HepG2 (cell line): Measurements from ENCODE around the gene SPHK1. TPM values are rescaled to one million over a fixed set of nuclear protein-coding genes. Genes with fewer than 3 reads are reported as not detected.

Experiments used
- ARNT2 ChIP-seq: sonication (generic); formaldehyde crosslinking; IDR thresholded peaks from 2 replicates; pipeline ENCODE4 v1.8.0; 2022; ENCODE audit warnings: mild to moderate bottlenecking, low read depth, missing genetic modification reagents, moderate library complexity
- ATF7-NPFF ChIP-seq: sonication (generic); formaldehyde crosslinking; IDR thresholded peaks from 2 replicates; pipeline ENCODE4 v1.8.1; 2023; ENCODE audit warnings: mild to moderate bottlenecking, low read depth, missing genetic modification reagents, moderate library complexity
- BORCS8-MEF2B ChIP-seq: sonication (generic); formaldehyde crosslinking; IDR thresholded peaks from 2 replicates; pipeline ENCODE4 v1.8.0; 2022; ENCODE audit warnings: mild to moderate bottlenecking, missing genetic modification reagents
- CAMTA2 ChIP-seq: sonication (generic); formaldehyde crosslinking; IDR thresholded peaks from 2 replicates; pipeline ENCODE4 v1.4.0; 2020; ENCODE audit warnings: mild to moderate bottlenecking, missing genetic modification reagents, borderline replicate concordance
- CENPX ChIP-seq: sonication (generic); formaldehyde crosslinking; IDR thresholded peaks from 2 replicates; pipeline ENCODE4 v1.9.0; 2021; ENCODE audit warnings: mild to moderate bottlenecking, missing genetic modification reagents, moderate library complexity
- ELK4 ChIP-seq: sonication (generic); formaldehyde crosslinking; IDR thresholded peaks from 2 replicates; pipeline ENCODE4 v1.9.0; 2021; ENCODE audit warnings: missing genetic modification reagents, borderline replicate concordance
- FOXK2 ChIP-seq: fragments of 450-650 bp; IDR thresholded peaks from 2 replicates; pipeline ENCODE4 v1.6.1; 2016
- FOXM1 ChIP-seq: sonication (generic); formaldehyde crosslinking; IDR thresholded peaks from 2 replicates; pipeline ENCODE4 v1.5.0; 2020; ENCODE audit warnings: missing genetic modification reagents
- MIER3 ChIP-seq: IDR thresholded peaks from 2 replicates; pipeline ENCODE4 v1.6.1; 2016; ENCODE audit warnings: missing compliant biosample characterization, borderline replicate concordance
- MLLT10 ChIP-seq: sonication (generic); formaldehyde crosslinking; IDR thresholded peaks from 2 replicates; pipeline ENCODE4 v1.4.0; 2020; ENCODE audit warnings: missing genetic modification reagents
- PHF8 ChIP-seq: sonication (generic); formaldehyde crosslinking; IDR thresholded peaks from 2 replicates; pipeline ENCODE4 v1.5.0; 2020; ENCODE audit warnings: missing genetic modification reagents
- SALL1 ChIP-seq: sonication (generic); formaldehyde crosslinking; IDR thresholded peaks from 2 replicates; pipeline ENCODE4 v1.8.0; 2022; ENCODE audit warnings: mild to moderate bottlenecking, missing genetic modification reagents
- SALL2 ChIP-seq: sonication (generic); formaldehyde crosslinking; IDR thresholded peaks from 2 replicates; pipeline ENCODE4 v1.8.1; 2023; ENCODE audit warnings: mild to moderate bottlenecking, missing genetic modification reagents, inconsistent platforms
- SMAD3 ChIP-seq: sonication (generic); formaldehyde crosslinking; IDR thresholded peaks from 2 replicates; pipeline ENCODE4 v1.4.0; 2020; ENCODE audit warnings: missing genetic modification reagents
- SNAPC5 ChIP-seq: sonication (generic); formaldehyde crosslinking; IDR thresholded peaks from 2 replicates; pipeline ENCODE4 v1.8.1; 2023; ENCODE audit warnings: mild to moderate bottlenecking, missing genetic modification reagents, borderline replicate concordance
- SP1 ChIP-seq, 2 experiments: fragments of 450-650 bp in 1 of 2; sonication (generic) in 1 of 2; formaldehyde crosslinking in 1 of 2; IDR thresholded peaks; 2 replicates each; pipeline versions ENCODE4 v1.4.0 to v1.6.1; 2016 to 2020; ENCODE audit warnings: missing genetic modification reagents in 1 of 2
- TARDBP ChIP-seq: sonication (generic); formaldehyde crosslinking; IDR thresholded peaks from 2 replicates; pipeline ENCODE4 v1.8.0; 2022; ENCODE audit warnings: mild to moderate bottlenecking, missing genetic modification reagents
- TBX3 ChIP-seq: fragments of 450-650 bp; IDR thresholded peaks from 2 replicates; pipeline ENCODE4 v1.6.1; 2017; ENCODE audit warnings: antibody characterized with exemption, mild to moderate bottlenecking, inconsistent platforms, borderline replicate concordance
- TEF ChIP-seq: sonication (generic); formaldehyde crosslinking; IDR thresholded peaks from 2 replicates; pipeline ENCODE4 v1.5.0; 2020; ENCODE audit warnings: missing genetic modification reagents
- ZNF10 ChIP-seq: sonication (generic); formaldehyde crosslinking; IDR thresholded peaks from 2 replicates; pipeline ENCODE4 v1.4.0; 2020; ENCODE audit warnings: mild to moderate bottlenecking, low read depth, missing genetic modification reagents, borderline replicate concordance
- ZNF138 ChIP-seq: sonication (generic); formaldehyde crosslinking; IDR thresholded peaks from 2 replicates; pipeline ENCODE4 v1.5.0; 2020; ENCODE audit warnings: mild to moderate bottlenecking, low read depth, missing genetic modification reagents
- ZNF18 ChIP-seq: sonication (generic); formaldehyde crosslinking; IDR thresholded peaks from 2 replicates; pipeline ENCODE4 v1.8.0; 2022; ENCODE audit warnings: mild to moderate bottlenecking, missing genetic modification reagents; ENCODE audit not compliant: insufficient replicate concordance
- ZNF350 ChIP-seq: sonication (generic); formaldehyde crosslinking; IDR thresholded peaks from 2 replicates; pipeline ENCODE4 v1.4.0; 2020; ENCODE audit warnings: mild to moderate bottlenecking, low read depth, missing genetic modification reagents, borderline replicate concordance
- ZNF382 ChIP-seq: sonication (generic); formaldehyde crosslinking; IDR thresholded peaks from 2 replicates; pipeline ENCODE4 v1.5.0; 2020; ENCODE audit warnings: missing genetic modification reagents, mild to moderate bottlenecking, borderline replicate concordance
- ZNF501 ChIP-seq: sonication (generic); formaldehyde crosslinking; IDR thresholded peaks from 2 replicates; pipeline ENCODE4 v1.5.1; 2020; ENCODE audit warnings: mild to moderate bottlenecking, moderate library complexity, missing genetic modification reagents
- ZNF512 ChIP-seq: sonication (generic); formaldehyde crosslinking; IDR thresholded peaks from 2 replicates; pipeline ENCODE4 v1.4.0; 2020; ENCODE audit warnings: mild to moderate bottlenecking, missing genetic modification reagents
- ZNF556 ChIP-seq: sonication (generic); formaldehyde crosslinking; IDR thresholded peaks from 2 replicates; pipeline ENCODE4 v1.4.0; 2020; ENCODE audit warnings: mild to moderate bottlenecking, missing genetic modification reagents, borderline replicate concordance
- polyA plus RNA-seq, 8 experiments: library from polyadenylated mRNA; depleted of rRNA in 3 of 8; stranded (reverse) in 7 of 8; unstranded in 1 of 8; fragments of >200 nt; fragmentation: Illumina TruSeq in 4 of 8; extraction: Trizol in 4 of 8; gene quantifications; 2 replicates each; pipeline versions ENCODE4 v1.2.1 to v1.2.3, GENCODE V29; 2011 to 2016; ENCODE audit warnings: low read depth in 4 of 8, missing spikeins in 1 of 8, mixed read lengths in 1 of 8; ENCODE audit not compliant: insufficient read depth in 1 of 8
- total RNA-seq, 5 experiments: library from RNA; depleted of rRNA; stranded (reverse); fragments of >200 nt; fragmentation: Illumina TruSeq; extraction: Trizol; gene quantifications; 2 replicates each; pipeline ENCODE4 v1.2.3, GENCODE V29; 2016; ENCODE audit warnings: low read depth in 1 of 5

The SPHK1 gene
- total and polyA plus RNA-seq, 2 of the 13 experiments (the other 11 are each of a cell fraction or from before 2014, with no cell fraction given) = 129 to 160 TPM

- TF ChIP-seq SALL2 = no peak
- no peak for TF ChIP-seq ZNF10 (CRISPR knock-in tag)
- TF ChIP-seq ZNF512 (CRISPR knock-in tag) = no peak
- no peak for TF ChIP-seq ARNT2 (CRISPR knock-in tag)
- TF ChIP-seq FOXK2 = no peak
- no peak for TF ChIP-seq CENPX (CRISPR knock-in tag)
- TF ChIP-seq MLLT10 = no peak
- TF ChIP-seq SALL1 = peak; percentile 77
- no peak for TF ChIP-seq ATF7-NPFF (CRISPR knock-in tag)
- TF ChIP-seq ELK4 = no peak
- TF ChIP-seq SNAPC5 = no peak
- TF ChIP-seq SP1 (IDR thresholded peaks at IDR 0.05) = no peak
- TF ChIP-seq SP1 (CRISPR knock-in tag; IDR thresholded peaks at IDR 0.05) = 0 out of 2 replicates have a peak, but pooled peaks have one; percentile 42
- TF ChIP-seq BORCS8-MEF2B = no peak
- no peak; the same call in 1 of the 2 replicates for TF ChIP-seq MIER3
- TF ChIP-seq PHF8 (CRISPR knock-in tag) = no peak
- no peak for TF ChIP-seq CAMTA2
- no peak for TF ChIP-seq TBX3
- peak; percentile 29; the same call in 1 of the 2 replicates for TF ChIP-seq ZNF556 (CRISPR knock-in tag)
- no peak for TF ChIP-seq ZNF501 (CRISPR knock-in tag)
- no peak for TF ChIP-seq ZNF350 (CRISPR knock-in tag)
- TF ChIP-seq TARDBP = no peak
- TF ChIP-seq ZNF382 (CRISPR knock-in tag) = no peak
- no peak for TF ChIP-seq FOXM1 (CRISPR knock-in tag)
- TF ChIP-seq SMAD3 (CRISPR knock-in tag) = 0 out of 2 replicates have a peak, but pooled peaks have one; percentile 33
- no peak for TF ChIP-seq TEF (CRISPR knock-in tag)
- no peak for TF ChIP-seq ZNF138 (CRISPR knock-in tag)
- no peak for TF ChIP-seq ZNF18 (CRISPR knock-in tag)
Observed at GRCh38 chr17:76351526-76352071, 32.8 kb upstream of the SPHK1 start (continued).
